Right lung (tissue), 10 donors: ENCODE data around the gene ESR1. TPM values are rescaled to one million over a fixed set of nuclear protein-coding genes. Genes with fewer than 3 reads are reported as not detected.
A peak's percentile ranks its signal among the peaks of the same experiment; 100 is the strongest.

Experiments used
- DNase-seq, 2 donors: peaks; one replicate each; pipeline ENCODE4 v3.0.0-alpha.2; 2013
- long read RNA-seq, 8 donors: transcript quantifications; one replicate each; lab custom pipeline, GENCODE V29; 2026
- polyA plus RNA-seq, 5 donors: library from polyadenylated mRNA; unstranded; fragments of 120-200 nt; gene quantifications; one replicate each; pipeline versions ENCODE4 v1.2.1 to v1.2.3, GENCODE V29; 2013; ENCODE audit warnings: inconsistent platforms in 1 of 5, low replicate concordance in 1 of 5; ENCODE audit not compliant: insufficient read length in 5 of 5, insufficient read depth in 1 of 5

Gene ESR1
- polyA plus RNA-seq: 1 to 10 TPM in 4 of 5 donors, under 1 TPM in 1; 0.96 to 1.7 (median 1.4) TPM
- long read RNA-seq, donor 1: 0 reads
- long read RNA-seq, donor 2: 0 reads
- long read RNA-seq, donor 3: 0 reads
- long read RNA-seq, donor 4: 0 reads
- long read RNA-seq, donor 5: 0 reads
- long read RNA-seq, donor 6: 0 reads
- long read RNA-seq, donor 7, partial matches to known transcripts: 31 of 31 reads
- long read RNA-seq, donor 7, other reads (novel, unspliced or antisense): 0 of 31 reads
- long read RNA-seq, donor 8: 0 reads

- peak in 1 of 2 donors; percentile 8 for DNase-seq
Observed at GRCh38 chr6:151807513-151808370, at the start of gene ESR1. Gene ESR1, plus strand, starts transcription at chr6:151807682. Its CDS starts 231 bp downstream, at chr6:151807913.

- no peak for DNase-seq
Observed at GRCh38 chr6:151760486-151760885, 47.0 kb upstream of the ESR1 start.

GRCh38 chr6:151761851-151762250 lies 45.6 kb upstream of the ESR1 start:
- no peak for DNase-seq

- DNase-seq: no peak
Observed at GRCh38 chr6:151762817-151763216, 44.7 kb upstream of the ESR1 start.

- DNase-seq: no peak
Observed at GRCh38 chr6:151763303-151763702, 44.2 kb upstream of the ESR1 start.

GRCh38 chr6:151763938-151764680 lies 43.4 kb upstream of the ESR1 start:
- peak; percentile 31 to 41 for DNase-seq

- peak; percentile 19 to 23 for DNase-seq
Observed at GRCh38 chr6:151765444-151765886, 42.0 kb upstream of the ESR1 start.

- no peak for DNase-seq
Observed at GRCh38 chr6:151772446-151772845, 35.0 kb upstream of the ESR1 start.

GRCh38 chr6:151773382-151773781 lies 34.1 kb upstream of the ESR1 start:
- no peak for DNase-seq

GRCh38 chr6:151782560-151782959 lies 24.9 kb upstream of the ESR1 start:
- no peak for DNase-seq

- no peak for DNase-seq
Observed at GRCh38 chr6:151783692-151784091, 23.8 kb upstream of the ESR1 start.

GRCh38 chr6:151784441-151785214 lies 22.9 kb upstream of the ESR1 start:
- DNase-seq: no peak

GRCh38 chr6:151796842-151797530 lies 10.5 kb upstream of the ESR1 start:
- DNase-seq: no peak

- DNase-seq: no peak
Observed at GRCh38 chr6:151803743-151804142, 3.7 kb upstream of the ESR1 start.

GRCh38 chr6:151804585-151805285 lies 2.7 kb upstream of the ESR1 start:
- DNase-seq: no peak

- no peak for DNase-seq
Observed at GRCh38 chr6:151805286-151805840, 2.1 kb upstream of the ESR1 start.

- no peak for DNase-seq
Observed at GRCh38 chr6:151806757-151807512, 547 bp upstream of the ESR1 start.

- DNase-seq: no peak
Observed at GRCh38 chr6:151808371-151809241, 1.1 kb downstream of the ESR1 start.
